Lung (tissue), 12 donors: ENCODE measurements around the gene SCN4A. TPM values are rescaled to one million over a fixed set of nuclear protein-coding genes. Genes with fewer than 3 reads are reported as not detected.

Source experiments
- ATAC-seq: fragments of 200-7000 bp; cut with Tn5 transposase; one replicate; pipeline ENCODE4 v1.9.1; 2020; ENCODE audit warnings: moderate number of reproducible peaks; ENCODE audit not compliant: insufficient read depth, low FRiP score
- DNase-seq, 3 donors: peaks; one replicate each; pipeline ENCODE4 v3.0.0-alpha.2; 2013 to 2017
- H3K27ac ChIP-seq, 2 donors: one replicate each; pipeline ENCODE4 v1.5.1; 2013; ENCODE audit warnings: mild to moderate bottlenecking in 2 of 2, moderate library complexity in 2 of 2, control low read depth in 1 of 2, inconsistent platforms in 1 of 2, low read depth in 1 of 2, low read length in 1 of 2
- H3K27me3 ChIP-seq, 3 donors: one replicate each; pipeline ENCODE4 v1.5.1; 2013; ENCODE audit warnings: low read length in 2 of 3; ENCODE audit not compliant: control insufficient read depth in 3 of 3, insufficient read depth in 3 of 3
- H3K36me3 ChIP-seq, 4 donors: one replicate each; pipeline ENCODE4 v1.5.1; 2013; ENCODE audit warnings: low read length in 4 of 4, mild to moderate bottlenecking in 1 of 4, moderate library complexity in 1 of 4; ENCODE audit not compliant: control insufficient read depth in 4 of 4, insufficient read depth in 4 of 4
- H3K4me1 ChIP-seq, 5 donors: one replicate each; pipeline ENCODE4 v1.5.1; 2013; ENCODE audit warnings: low read length in 5 of 5, mild to moderate bottlenecking in 2 of 5, moderate library complexity in 1 of 5; ENCODE audit not compliant: control insufficient read depth in 5 of 5, insufficient read depth in 5 of 5
- H3K4me3 ChIP-seq: one replicate; pipeline ENCODE4 v1.5.1; 2013; ENCODE audit warnings: mild to moderate bottlenecking, control low read depth, moderate library complexity
- H3K9ac ChIP-seq, 2 donors: one replicate each; pipeline ENCODE4 v1.5.1; 2013; ENCODE audit warnings: low read length in 2 of 2, control low read depth in 1 of 2; ENCODE audit not compliant: insufficient read depth in 1 of 2
- H3K9me3 ChIP-seq, 4 donors: one replicate each; pipeline ENCODE4 v1.5.1; 2013; ENCODE audit warnings: low read length in 3 of 4, mild to moderate bottlenecking in 1 of 4, moderate library complexity in 1 of 4; ENCODE audit not compliant: control insufficient read depth in 4 of 4, insufficient read depth in 3 of 4
- WGBS, 2 donors: extraction: QIAGEN DNeasy Blood & Tissue Kit; methylation state at CpG; one replicate each; pipeline ENCODE4 v1.1.7; 2013; 5-methylcytosine and 5-hydroxymethylcytosine counted together
- polyA plus RNA-seq, 2 donors: library from polyadenylated mRNA; stranded (reverse); fragments of 200-250 nt; gene quantifications; one replicate each; pipeline ENCODE4 v1.2.1, GENCODE V29; 2013
- total RNA-seq, 2 donors: library from RNA; depleted of rRNA in 1 of 2; stranded (reverse); fragments of >200 nt in 1 of 2; gene quantifications; one replicate each; pipeline ENCODE4 v1.2.1, GENCODE V29; 2014 to 2021
- TF ChIP-seq, protein P1 (sequence below): IDR thresholded peaks from 2 replicates; pipeline ENCODE4 v1.5.1; 2012; ENCODE audit warnings: mild to moderate bottlenecking; ENCODE audit errors: control extremely low read depth, extremely low read depth
- donor health status: control.
- donor health status: control.
- donor health status: Bipolar disorder and iron deficiency.
- donor health status: healthy.
- donor health status: DM: yes; HTN: yes; CAD: no.

SCN4A gene
- total and polyA plus RNA-seq, 4 donors = 0.11 to 0.49 (median 0.22) TPM

GRCh38 chr17:63928966-63929695, 43.6 kb downstream of the SCN4A start:
- Histone ChIP-seq H3K9ac (no peak overlapping the region), H3K9me3 (no peaks in the 10 kb centered on the region), H3K27me3 (no peaks in the 10 kb centered on the region), H3K27ac (no peak overlapping the region), H3K36me3 (no peaks in the 10 kb centered on the region), H3K4me1 (peaks cover 0 to 5% (median 0%) of the 10 kb centered on the region in 5 donors), H3K4me3 (no peak overlapping the region)
- 93 to 95% methylated on average over 10 of the region's 10 CpGs for WGBS, 2 donors
- DNase-seq = no peak
- no peak for ATAC-seq
- TF ChIP-seq, protein P1, sequence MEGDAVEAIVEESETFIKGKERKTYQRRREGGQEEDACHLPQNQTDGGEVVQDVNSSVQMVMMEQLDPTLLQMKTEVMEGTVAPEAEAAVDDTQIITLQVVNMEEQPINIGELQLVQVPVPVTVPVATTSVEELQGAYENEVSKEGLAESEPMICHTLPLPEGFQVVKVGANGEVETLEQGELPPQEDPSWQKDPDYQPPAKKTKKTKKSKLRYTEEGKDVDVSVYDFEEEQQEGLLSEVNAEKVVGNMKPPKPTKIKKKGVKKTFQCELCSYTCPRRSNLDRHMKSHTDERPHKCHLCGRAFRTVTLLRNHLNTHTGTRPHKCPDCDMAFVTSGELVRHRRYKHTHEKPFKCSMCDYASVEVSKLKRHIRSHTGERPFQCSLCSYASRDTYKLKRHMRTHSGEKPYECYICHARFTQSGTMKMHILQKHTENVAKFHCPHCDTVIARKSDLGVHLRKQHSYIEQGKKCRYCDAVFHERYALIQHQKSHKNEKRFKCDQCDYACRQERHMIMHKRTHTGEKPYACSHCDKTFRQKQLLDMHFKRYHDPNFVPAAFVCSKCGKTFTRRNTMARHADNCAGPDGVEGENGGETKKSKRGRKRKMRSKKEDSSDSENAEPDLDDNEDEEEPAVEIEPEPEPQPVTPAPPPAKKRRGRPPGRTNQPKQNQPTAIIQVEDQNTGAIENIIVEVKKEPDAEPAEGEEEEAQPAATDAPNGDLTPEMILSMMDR = no peak

DNA sequence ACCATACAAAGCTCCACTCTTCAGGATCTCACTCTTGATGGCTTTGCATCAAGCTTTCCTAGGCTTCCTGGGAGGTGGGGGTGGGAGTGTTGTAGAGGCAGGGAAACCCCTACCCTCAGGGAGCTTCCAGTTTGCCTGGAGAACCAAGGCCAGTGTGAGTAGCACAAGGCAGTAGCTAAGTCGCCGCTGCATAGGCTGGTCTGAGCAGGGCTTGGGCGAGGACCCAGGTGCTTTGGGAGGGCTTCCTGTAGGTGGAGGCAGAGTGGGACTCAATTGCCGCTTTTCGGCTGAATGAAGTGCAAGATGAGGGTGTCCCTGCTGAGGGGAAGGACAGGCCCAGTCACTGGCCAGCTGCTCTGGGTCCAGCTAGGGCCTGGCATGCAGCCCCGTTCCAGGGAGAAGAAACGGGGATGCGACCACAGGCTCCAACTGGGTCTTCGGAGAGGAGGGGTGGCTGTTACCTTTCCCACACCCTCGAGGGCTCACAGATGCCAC, 44.5 kb downstream of the SCN4A start:
- Histone ChIP-seq H3K9me3 (no peaks in the 10 kb centered on the region), H3K4me1 (peaks cover 0 to 5% (median 0%) of the 10 kb centered on the region in 5 donors), H3K27me3 (no peaks in the 10 kb centered on the region), H3K36me3 (no peaks in the 10 kb centered on the region), H3K9ac (no peak overlapping the region), H3K27ac (no peak overlapping the region), H3K4me3 (no peak overlapping the region)
- TF ChIP-seq, protein P1 = no peak
- DNase-seq (no peak), ATAC-seq (no peak)
- WGBS, 2 donors = 84 to 89% methylated on average over 9 to 10 of the region's 10 CpGs

DNA sequence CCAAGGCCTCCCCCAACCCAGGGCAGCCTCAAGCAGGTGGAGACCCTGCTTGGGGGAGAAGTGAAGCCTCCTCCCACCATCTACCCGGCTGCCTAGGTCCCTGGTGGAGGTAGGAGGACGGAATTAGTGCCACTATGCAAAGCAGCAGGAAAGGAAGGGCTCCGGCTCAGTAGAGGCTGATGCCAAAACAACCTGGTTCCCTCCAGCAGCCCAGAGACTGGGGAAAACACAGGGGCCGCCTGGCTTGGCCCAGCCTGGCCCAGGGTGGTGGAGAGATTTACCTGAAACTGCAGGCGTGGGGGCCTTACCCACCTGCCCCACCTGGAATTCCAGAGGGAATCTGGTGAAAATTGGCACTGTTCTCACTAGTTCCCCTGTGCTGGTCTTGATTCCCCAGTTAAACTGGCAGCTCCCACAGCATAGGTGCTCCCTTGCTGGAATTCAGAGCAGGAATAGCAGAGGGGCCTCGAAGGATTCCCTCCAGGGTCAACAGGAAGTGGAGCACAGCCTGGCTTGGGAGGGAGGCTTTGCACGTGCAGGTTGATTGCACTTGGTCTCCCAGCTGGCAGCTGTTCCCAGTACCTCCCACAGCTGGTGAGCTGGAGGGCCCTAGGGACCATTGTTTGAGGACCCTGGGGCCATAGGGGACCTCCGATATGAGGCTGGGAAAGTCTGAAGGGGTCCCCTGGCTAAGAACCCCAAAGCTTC, 45.1 kb downstream of the SCN4A start:
- Histone ChIP-seq H3K4me1 (peaks cover 0 to 5% (median 0%) of the 10 kb centered on the region in 5 donors), H3K9me3 (no peaks in the 10 kb centered on the region), H3K4me3 (no peak overlapping the region), H3K36me3 (no peaks in the 10 kb centered on the region), H3K27ac (no peak overlapping the region), H3K27me3 (no peaks in the 10 kb centered on the region), H3K9ac (no peak overlapping the region)
- no peak for DNase-seq
- 75 to 82% methylated on average over 8 of the region's 8 CpGs for WGBS, 2 donors
- ATAC-seq = no peak
- TF ChIP-seq, protein P1 = no peak
